ENCODE measurements around the gene C16orf54.
A peak's percentile ranks its signal among the peaks of the same experiment; 100 is the strongest.
"Not testable (repeated sequence)": the region's sequence is repeated elsewhere in the genome, so short reads cannot be mapped to it uniquely, and the experiment has no call there.

C16orf54 gene

GRCh38 chr16:29705030-29705429, 40.8 kb downstream of the C16orf54 start:
- DNase-seq (ENCODE audit: insufficient read length, low spot score) (no peak), FAIRE-seq (no peak)
- TF ChIP-seq PAX5 (IDR thresholded peaks at IDR 0.05; ENCODE audit: insufficient read depth, low read length, severe bottlenecking) (no peak), POLR2AphosphoS5 (IDR thresholded peaks at IDR 0.05; ENCODE audit: low read depth, low read length) (no peak), POLR2A (IDR thresholded peaks at IDR 0.05; ENCODE audit: low read depth, low read length) (no peak), SPI1 (IDR thresholded peaks at IDR 0.05; ENCODE audit: low read depth, low read length) (no peak), POU2F2 (IDR thresholded peaks at IDR 0.05; ENCODE audit: low read depth, low read length) (no peak), TAF1 (IDR thresholded peaks at IDR 0.05; ENCODE audit: low read depth, low read length) (no peak)

GRCh38 chr16:29702269-29702668, 43.5 kb downstream of the C16orf54 start:
- peak; percentile 91 for FAIRE-seq
- no peak for TF ChIP-seq POLR2AphosphoS5 (IDR thresholded peaks at IDR 0.05; ENCODE audit: low read depth, low read length)
- TF ChIP-seq SPI1 (IDR thresholded peaks at IDR 0.05; ENCODE audit: low read depth, low read length) = no peak
- DNase-seq (ENCODE audit: insufficient read length, low spot score) = no peak

GRCh38 chr16:29701214-29701555, 44.6 kb downstream of the C16orf54 start:
- peak; percentile 24; the same call in 1 of the 2 replicates for TF ChIP-seq SPI1 (IDR thresholded peaks at IDR 0.05; ENCODE audit: low read depth, low read length)
- no peak for TF ChIP-seq POU2F2 (IDR thresholded peaks at IDR 0.05; ENCODE audit: low read depth, low read length)
- TF ChIP-seq POLR2A (IDR thresholded peaks at IDR 0.05; ENCODE audit: low read depth, low read length) = no peak
- TF ChIP-seq TAF1 (IDR thresholded peaks at IDR 0.05; ENCODE audit: low read depth, low read length) = no peak
- TF ChIP-seq PAX5 (IDR thresholded peaks at IDR 0.05; ENCODE audit: insufficient read depth, low read length, severe bottlenecking) = no peak

GRCh38 chr16:29700253-29700987, 45.4 kb downstream of the C16orf54 start:
- DNase-seq (ENCODE audit: insufficient read length, low spot score) = no peak
- TF ChIP-seq TAF1 (IDR thresholded peaks at IDR 0.05; ENCODE audit: low read depth, low read length) = no peak
- TF ChIP-seq POLR2A (IDR thresholded peaks at IDR 0.05; ENCODE audit: low read depth, low read length) = no peak
- TF ChIP-seq PAX5 (IDR thresholded peaks at IDR 0.05; ENCODE audit: insufficient read depth, low read length, severe bottlenecking) = no peak
- no peak for TF ChIP-seq POU2F2 (IDR thresholded peaks at IDR 0.05; ENCODE audit: low read depth, low read length)
- TF ChIP-seq POLR2AphosphoS5 (IDR thresholded peaks at IDR 0.05; ENCODE audit: low read depth, low read length) = no peak
- TF ChIP-seq SPI1 (IDR thresholded peaks at IDR 0.05; ENCODE audit: low read depth, low read length) = no peak
- peak; percentile 78 for FAIRE-seq

More at GRCh38 chr16:29701214-29701555, 44.6 kb downstream of the C16orf54 start:
- DNase-seq (ENCODE audit: insufficient read length, low spot score) (no peak), FAIRE-seq (no peak)

- TF ChIP-seq SPI1 (IDR thresholded peaks at IDR 0.05; ENCODE audit: low read depth, low read length) (0 out of 2 replicates have a peak, but pooled peaks have one; percentile 0), TAF1 (IDR thresholded peaks at IDR 0.05; ENCODE audit: low read depth, low read length) (no peak), POLR2AphosphoS5 (IDR thresholded peaks at IDR 0.05; ENCODE audit: low read depth, low read length) (no peak)
- DNase-seq (ENCODE audit: insufficient read length, low spot score) (no peak), FAIRE-seq (no peak)
Observed at GRCh38 chr16:29699324-29700219, 46.2 kb downstream of the C16orf54 start.

GRCh38 chr16:29698484-29699323, 47.1 kb downstream of the C16orf54 start:
- FAIRE-seq = no peak
- DNase-seq (ENCODE audit: insufficient read length, low spot score) = no peak

GRCh38 chr16:29698042-29698441, 47.7 kb downstream of the C16orf54 start:
- FAIRE-seq = no peak

More at GRCh38 chr16:29698484-29699323, 47.1 kb downstream of the C16orf54 start:
- TF ChIP-seq POLR2AphosphoS5 (IDR thresholded peaks at IDR 0.05; ENCODE audit: low read depth, low read length) (no peak), POLR2A (IDR thresholded peaks at IDR 0.05; ENCODE audit: low read depth, low read length) (no peak), TAF1 (IDR thresholded peaks at IDR 0.05; ENCODE audit: low read depth, low read length) (no peak), POU2F2 (IDR thresholded peaks at IDR 0.05; ENCODE audit: low read depth, low read length) (no peak), SPI1 (IDR thresholded peaks at IDR 0.05; ENCODE audit: low read depth, low read length) (no peak), PAX5 (IDR thresholded peaks at IDR 0.05; ENCODE audit: insufficient read depth, low read length, severe bottlenecking) (no peak)

GRCh38 chr16:29697391-29697790, 48.4 kb downstream of the C16orf54 start:
- TF ChIP-seq TAF1 (IDR thresholded peaks at IDR 0.05; ENCODE audit: low read depth, low read length) = no peak
- TF ChIP-seq POLR2A (IDR thresholded peaks at IDR 0.05; ENCODE audit: low read depth, low read length) = no peak
- TF ChIP-seq POU2F2 (IDR thresholded peaks at IDR 0.05; ENCODE audit: low read depth, low read length) = no peak
- TF ChIP-seq PAX5 (IDR thresholded peaks at IDR 0.05; ENCODE audit: insufficient read depth, low read length, severe bottlenecking) = no peak
- TF ChIP-seq SPI1 (IDR thresholded peaks at IDR 0.05; ENCODE audit: low read depth, low read length) = no peak
- TF ChIP-seq POLR2AphosphoS5 (IDR thresholded peaks at IDR 0.05; ENCODE audit: low read depth, low read length) = no peak
- DNase-seq (ENCODE audit: insufficient read length, low spot score) = no peak
- FAIRE-seq = no peak

More at GRCh38 chr16:29698042-29698441, 47.7 kb downstream of the C16orf54 start:
- DNase-seq (ENCODE audit: insufficient read length, low spot score) = no peak
- TF ChIP-seq POLR2AphosphoS5 (IDR thresholded peaks at IDR 0.05; ENCODE audit: low read depth, low read length) (no peak), POLR2A (IDR thresholded peaks at IDR 0.05; ENCODE audit: low read depth, low read length) (no peak)

- no peak for TF ChIP-seq POU2F2 (IDR thresholded peaks at IDR 0.05; ENCODE audit: low read depth, low read length)
- no peak for TF ChIP-seq TAF1 (IDR thresholded peaks at IDR 0.05; ENCODE audit: low read depth, low read length)
- TF ChIP-seq POLR2A (IDR thresholded peaks at IDR 0.05; ENCODE audit: low read depth, low read length) = no peak
- TF ChIP-seq PAX5 (IDR thresholded peaks at IDR 0.05; ENCODE audit: insufficient read depth, low read length, severe bottlenecking) = no peak
- no peak for TF ChIP-seq POLR2AphosphoS5 (IDR thresholded peaks at IDR 0.05; ENCODE audit: low read depth, low read length)
- TF ChIP-seq SPI1 (IDR thresholded peaks at IDR 0.05; ENCODE audit: low read depth, low read length) = no peak
- FAIRE-seq (no peak), DNase-seq (ENCODE audit: insufficient read length, low spot score) (no peak)
Observed at GRCh38 chr16:29696881-29697331, 48.9 kb downstream of the C16orf54 start.

- not testable (repeated sequence) for DNase-seq (ENCODE audit: insufficient read length, low spot score); FAIRE-seq
Observed at GRCh38 chr16:29695675-29696074, 50.1 kb downstream of the C16orf54 start.

Data from GM12891 (cell line).